ENCODE results near the gene NTRK3. TPM values are rescaled to one million over a fixed set of nuclear protein-coding genes. Genes with fewer than 3 reads are reported as not detected.

The NTRK3 gene
- polyA plus RNA-seq, 1 donor from 2014 or later = 42.7 TPM

DNA sequence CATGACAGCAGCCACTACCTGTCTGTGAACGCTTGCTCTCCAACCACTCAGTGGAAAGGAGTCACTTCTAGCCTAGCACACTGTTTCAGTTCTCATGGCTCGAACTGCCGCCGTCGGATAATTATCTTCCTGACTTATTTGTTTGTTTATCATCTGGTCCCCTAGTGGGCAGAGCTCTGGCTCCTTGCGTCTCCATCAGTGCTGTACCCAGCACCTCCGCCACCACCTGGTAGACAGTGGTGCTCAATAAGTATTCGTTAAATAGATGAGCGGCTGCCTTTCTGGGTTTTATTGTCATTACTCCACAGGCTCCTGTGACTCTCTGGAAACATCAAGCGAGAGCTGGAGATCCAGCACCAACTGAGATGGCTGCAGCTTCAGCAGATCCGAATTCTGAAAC is 297.5 kb downstream of the NTRK3 start:
- H3F3A ChIP-seq (ENCODE audit: insufficient read depth, low read length, poor library complexity, severe bottlenecking) = no peaks in the 10 kb centered on the region
- no peak for TF ChIP-seq SMC3 (conservative IDR thresholded peaks at IDR 0.05; ENCODE audit: poor library complexity)
- TF ChIP-seq, protein P1, sequence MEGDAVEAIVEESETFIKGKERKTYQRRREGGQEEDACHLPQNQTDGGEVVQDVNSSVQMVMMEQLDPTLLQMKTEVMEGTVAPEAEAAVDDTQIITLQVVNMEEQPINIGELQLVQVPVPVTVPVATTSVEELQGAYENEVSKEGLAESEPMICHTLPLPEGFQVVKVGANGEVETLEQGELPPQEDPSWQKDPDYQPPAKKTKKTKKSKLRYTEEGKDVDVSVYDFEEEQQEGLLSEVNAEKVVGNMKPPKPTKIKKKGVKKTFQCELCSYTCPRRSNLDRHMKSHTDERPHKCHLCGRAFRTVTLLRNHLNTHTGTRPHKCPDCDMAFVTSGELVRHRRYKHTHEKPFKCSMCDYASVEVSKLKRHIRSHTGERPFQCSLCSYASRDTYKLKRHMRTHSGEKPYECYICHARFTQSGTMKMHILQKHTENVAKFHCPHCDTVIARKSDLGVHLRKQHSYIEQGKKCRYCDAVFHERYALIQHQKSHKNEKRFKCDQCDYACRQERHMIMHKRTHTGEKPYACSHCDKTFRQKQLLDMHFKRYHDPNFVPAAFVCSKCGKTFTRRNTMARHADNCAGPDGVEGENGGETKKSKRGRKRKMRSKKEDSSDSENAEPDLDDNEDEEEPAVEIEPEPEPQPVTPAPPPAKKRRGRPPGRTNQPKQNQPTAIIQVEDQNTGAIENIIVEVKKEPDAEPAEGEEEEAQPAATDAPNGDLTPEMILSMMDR (IDR thresholded peaks at IDR 0.05; ENCODE audit: poor library complexity, severe bottlenecking) = no peak
- no peak for TF ChIP-seq EZH2 (IDR thresholded peaks at IDR 0.05; ENCODE audit: borderline replicate concordance, insufficient read depth, low read length, poor library complexity, severe bottlenecking)
- TF ChIP-seq RAD21 (conservative IDR thresholded peaks at IDR 0.05) = no peak
- TF ChIP-seq, protein P2, sequence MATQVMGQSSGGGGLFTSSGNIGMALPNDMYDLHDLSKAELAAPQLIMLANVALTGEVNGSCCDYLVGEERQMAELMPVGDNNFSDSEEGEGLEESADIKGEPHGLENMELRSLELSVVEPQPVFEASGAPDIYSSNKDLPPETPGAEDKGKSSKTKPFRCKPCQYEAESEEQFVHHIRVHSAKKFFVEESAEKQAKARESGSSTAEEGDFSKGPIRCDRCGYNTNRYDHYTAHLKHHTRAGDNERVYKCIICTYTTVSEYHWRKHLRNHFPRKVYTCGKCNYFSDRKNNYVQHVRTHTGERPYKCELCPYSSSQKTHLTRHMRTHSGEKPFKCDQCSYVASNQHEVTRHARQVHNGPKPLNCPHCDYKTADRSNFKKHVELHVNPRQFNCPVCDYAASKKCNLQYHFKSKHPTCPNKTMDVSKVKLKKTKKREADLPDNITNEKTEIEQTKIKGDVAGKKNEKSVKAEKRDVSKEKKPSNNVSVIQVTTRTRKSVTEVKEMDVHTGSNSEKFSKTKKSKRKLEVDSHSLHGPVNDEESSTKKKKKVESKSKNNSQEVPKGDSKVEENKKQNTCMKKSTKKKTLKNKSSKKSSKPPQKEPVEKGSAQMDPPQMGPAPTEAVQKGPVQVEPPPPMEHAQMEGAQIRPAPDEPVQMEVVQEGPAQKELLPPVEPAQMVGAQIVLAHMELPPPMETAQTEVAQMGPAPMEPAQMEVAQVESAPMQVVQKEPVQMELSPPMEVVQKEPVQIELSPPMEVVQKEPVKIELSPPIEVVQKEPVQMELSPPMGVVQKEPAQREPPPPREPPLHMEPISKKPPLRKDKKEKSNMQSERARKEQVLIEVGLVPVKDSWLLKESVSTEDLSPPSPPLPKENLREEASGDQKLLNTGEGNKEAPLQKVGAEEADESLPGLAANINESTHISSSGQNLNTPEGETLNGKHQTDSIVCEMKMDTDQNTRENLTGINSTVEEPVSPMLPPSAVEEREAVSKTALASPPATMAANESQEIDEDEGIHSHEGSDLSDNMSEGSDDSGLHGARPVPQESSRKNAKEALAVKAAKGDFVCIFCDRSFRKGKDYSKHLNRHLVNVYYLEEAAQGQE (IDR thresholded peaks at IDR 0.05; ENCODE audit: borderline replicate concordance) = no peak
- no peak for TF ChIP-seq MXI1 (conservative IDR thresholded peaks at IDR 0.05; ENCODE audit: poor library complexity, severe bottlenecking)
- no peak for TF ChIP-seq EP300 (conservative IDR thresholded peaks at IDR 0.05; ENCODE audit: poor library complexity, severe bottlenecking)
- H3K9me2 ChIP-seq (ENCODE audit: insufficient read depth, low read length) = no peaks in the 10 kb centered on the region
- H3K27me3 ChIP-seq (ENCODE audit: insufficient read depth, low read depth, low read length) = no peaks in the 10 kb centered on the region
- H3K4me3 ChIP-seq (ENCODE audit: low read length) = no peak overlapping the region
- H2AFZ ChIP-seq (ENCODE audit: low read depth, low read length) = no peak overlapping the region
- H3K9ac ChIP-seq (ENCODE audit: low read length) = no peak overlapping the region
- H4K20me1 ChIP-seq (ENCODE audit: insufficient read depth) = no peaks in the 10 kb centered on the region
- no peaks in the 10 kb centered on the region for H3K79me2 ChIP-seq (replicated peaks; ENCODE audit: insufficient read depth, low read length)
- H3K36me3 ChIP-seq (ENCODE audit: insufficient read depth, low read length) = no peaks in the 10 kb centered on the region
- H3K9me3 ChIP-seq (ENCODE audit: low read length) = no peaks in the 10 kb centered on the region
- no peak overlapping the region for H3K4me2 ChIP-seq (ENCODE audit: low read length)
- no peak overlapping the region for H3K27ac ChIP-seq (ENCODE audit: low read length)

DNA sequence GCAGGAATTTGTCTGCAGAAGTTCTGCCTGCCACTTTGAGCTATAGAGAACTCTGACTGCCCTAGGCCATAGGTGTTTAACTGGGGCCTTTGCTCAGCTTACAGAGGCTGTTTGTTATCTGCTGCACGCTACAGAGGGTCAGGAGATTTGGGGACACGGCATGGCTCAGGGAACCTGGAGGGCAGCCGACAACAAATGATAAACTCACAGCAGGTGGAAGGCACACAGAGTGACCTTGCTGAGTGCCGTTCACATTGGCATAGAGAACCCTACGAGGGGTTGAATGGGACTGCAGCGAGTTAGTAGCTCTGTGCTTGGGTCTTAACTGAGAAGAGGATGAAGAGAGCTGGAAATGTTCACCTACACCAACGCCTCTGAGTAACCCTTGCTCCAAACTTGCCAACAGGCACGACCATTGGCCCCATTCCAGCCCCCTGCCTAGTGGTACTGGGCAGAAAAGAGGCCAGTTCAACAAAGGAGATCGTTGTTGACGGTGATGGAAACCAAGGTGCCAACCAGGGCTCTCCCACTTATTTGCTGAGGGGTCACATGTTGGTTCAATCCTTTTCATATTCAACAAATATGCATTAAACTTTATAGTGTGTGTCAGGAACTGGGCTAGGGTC is 301.1 kb downstream of the NTRK3 start:
- H2AFZ ChIP-seq (ENCODE audit: low read depth, low read length) = no peak overlapping the region
- H4K20me1 ChIP-seq (ENCODE audit: insufficient read depth) = no peaks in the 10 kb centered on the region
- no peaks in the 10 kb centered on the region for H3K9me2 ChIP-seq (ENCODE audit: insufficient read depth, low read length)
- no peaks in the 10 kb centered on the region for H3K9me3 ChIP-seq (ENCODE audit: low read length)
- H3K27me3 ChIP-seq (ENCODE audit: insufficient read depth, low read depth, low read length) = no peaks in the 10 kb centered on the region
- no peak overlapping the region for H3K9ac ChIP-seq (ENCODE audit: low read length)
- no peaks in the 10 kb centered on the region for H3K36me3 ChIP-seq (ENCODE audit: insufficient read depth, low read length)
- TF ChIP-seq EZH2 (IDR thresholded peaks at IDR 0.05; ENCODE audit: borderline replicate concordance, insufficient read depth, low read length, poor library complexity, severe bottlenecking) (no peak), RAD21 (conservative IDR thresholded peaks at IDR 0.05) (no peak), SMC3 (conservative IDR thresholded peaks at IDR 0.05; ENCODE audit: poor library complexity) (no peak), POLR2AphosphoS5 (IDR thresholded peaks at IDR 0.05) (no peak), MXI1 (conservative IDR thresholded peaks at IDR 0.05; ENCODE audit: poor library complexity, severe bottlenecking) (no peak), TAF1 (IDR thresholded peaks at IDR 0.05; ENCODE audit: low read depth) (no peak), EP300 (conservative IDR thresholded peaks at IDR 0.05; ENCODE audit: poor library complexity, severe bottlenecking) (no peak)
- TF ChIP-seq, protein P1 (IDR thresholded peaks at IDR 0.05; ENCODE audit: poor library complexity, severe bottlenecking) = no peak
- TF ChIP-seq, protein P2 (IDR thresholded peaks at IDR 0.05; ENCODE audit: borderline replicate concordance) = no peak
- no peak overlapping the region for H3K4me3 ChIP-seq (ENCODE audit: low read length)
- no peaks in the 10 kb centered on the region for H3K79me2 ChIP-seq (replicated peaks; ENCODE audit: insufficient read depth, low read length)
- no peak overlapping the region for H3K27ac ChIP-seq (ENCODE audit: low read length)
- no peak overlapping the region for H3K4me2 ChIP-seq (ENCODE audit: low read length)
- H3F3A ChIP-seq (ENCODE audit: insufficient read depth, low read length, poor library complexity, severe bottlenecking) = no peaks in the 10 kb centered on the region

Measured in neural cell (in vitro differentiated cells).